NOMO-1 treated with dmso at 0.1 percent for 144 hours (cell line): ENCODE results near the gene ANKRD33B.
"Not testable (repeated sequence)": the region's sequence is repeated elsewhere in the genome, so short reads cannot be mapped to it uniquely, and the experiment has no call there.

Experiments
- DNase-seq: peaks from one replicate; lab custom pipeline; 2025; ENCODE audit not compliant: unreplicated experiment; lab: John Stamatoyannopoulos, UW

The ANKRD33B gene

GRCh38 chr5:10633271-10634049, 69.6 kb downstream of the ANKRD33B start:
- DNase-seq: no peak

DNA sequence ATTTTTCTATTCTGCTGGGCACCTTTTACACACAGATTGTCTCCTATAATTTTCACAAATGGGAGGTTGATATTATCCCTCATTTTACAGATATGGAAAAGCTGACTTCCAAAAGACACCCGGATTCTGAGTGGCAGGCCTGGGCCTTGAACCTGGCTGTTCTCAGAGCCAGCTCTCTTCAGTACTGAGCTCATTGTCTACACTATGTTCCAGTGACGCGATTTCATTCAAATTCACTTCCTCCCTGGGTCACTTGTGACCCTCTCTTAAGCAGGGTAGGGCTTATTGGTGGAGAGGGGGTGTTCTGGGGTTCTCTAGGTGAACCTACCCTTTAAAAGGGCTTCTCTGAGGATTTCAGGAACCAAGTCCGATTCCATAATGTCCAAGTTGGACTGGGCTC, 70.2 kb downstream of the ANKRD33B start:
- DNase-seq: no peak

GRCh38 chr5:10634562-10634961, 70.7 kb downstream of the ANKRD33B start:
- DNase-seq: no peak

GRCh38 chr5:10635257-10635866, 71.5 kb downstream of the ANKRD33B start:
- DNase-seq: peak; percentile 95

- no peak for DNase-seq
Observed at GRCh38 chr5:10635867-10636350, 72.0 kb downstream of the ANKRD33B start.

- DNase-seq: no peak
Observed at GRCh38 chr5:10636363-10637142, 72.7 kb downstream of the ANKRD33B start.

DNA sequence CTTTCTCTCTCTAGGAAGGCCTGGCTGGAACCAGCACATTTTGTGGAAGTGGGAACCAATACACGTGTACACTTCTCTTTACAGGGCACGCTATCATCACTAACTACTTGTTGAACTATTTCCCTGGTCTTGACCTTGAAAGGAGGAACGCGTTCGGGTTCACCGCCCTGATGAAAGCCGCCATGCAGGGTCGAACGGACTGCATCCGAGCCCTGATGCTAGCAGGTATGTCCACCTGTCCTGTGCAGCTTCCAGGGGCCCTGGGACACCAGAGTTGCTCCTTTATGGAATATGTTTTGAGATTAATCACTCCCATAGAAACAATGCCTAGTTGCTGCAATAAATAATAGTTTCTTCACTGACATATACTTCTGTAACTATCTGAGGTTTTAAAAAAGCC, 74.1 kb downstream of the ANKRD33B start:
- no peak for DNase-seq

DNA sequence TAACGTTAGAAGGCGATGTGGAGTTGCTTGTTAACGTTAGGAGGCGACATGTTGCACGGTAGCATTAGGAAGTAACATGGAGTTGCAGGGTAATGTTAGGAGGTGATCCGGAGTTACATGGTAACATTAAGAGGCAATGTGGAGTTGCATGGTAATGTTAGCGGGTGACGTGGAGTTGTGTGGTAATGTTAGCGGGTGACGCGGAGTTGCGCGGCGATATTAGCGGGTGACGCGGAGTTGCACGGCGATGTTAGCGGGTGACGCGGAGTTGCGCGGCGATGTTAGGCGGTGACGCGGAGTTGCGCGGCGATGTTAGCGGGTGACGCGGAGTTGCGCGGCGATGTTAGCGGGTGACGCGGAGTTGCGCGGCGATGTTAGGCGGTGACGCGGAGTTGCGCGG, 74.9 kb downstream of the ANKRD33B start:
- not testable (repeated sequence) for DNase-seq

DNA sequence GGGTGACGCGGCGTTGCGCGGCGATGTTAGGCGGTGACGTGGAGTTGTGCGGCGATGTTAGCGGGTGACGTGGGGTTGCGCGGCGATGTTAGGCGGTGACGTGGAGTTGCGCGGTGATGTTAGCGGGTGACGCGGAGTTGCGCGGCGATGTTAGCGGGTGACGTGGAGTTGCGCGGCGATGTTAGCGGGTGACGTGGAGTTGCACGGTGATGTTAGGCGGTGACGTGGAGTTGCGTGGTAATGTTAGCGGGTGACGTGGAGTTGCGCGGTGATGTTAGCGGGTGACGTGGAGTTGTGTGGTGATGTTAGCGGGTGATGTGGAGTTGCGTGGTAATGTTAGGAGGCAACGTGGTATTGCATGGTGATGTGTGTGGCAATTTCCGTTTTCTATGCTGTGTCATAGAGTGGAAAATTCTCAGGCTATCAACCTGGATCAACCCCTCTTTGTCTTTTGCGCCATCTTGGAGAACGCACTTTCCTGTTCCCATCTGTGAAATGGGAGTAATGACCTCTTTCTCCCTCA, 76.0 kb downstream of the ANKRD33B start:
- no peak for DNase-seq

GRCh38 chr5:10642367-10642766, 78.5 kb downstream of the ANKRD33B start:
- no peak for DNase-seq

DNA sequence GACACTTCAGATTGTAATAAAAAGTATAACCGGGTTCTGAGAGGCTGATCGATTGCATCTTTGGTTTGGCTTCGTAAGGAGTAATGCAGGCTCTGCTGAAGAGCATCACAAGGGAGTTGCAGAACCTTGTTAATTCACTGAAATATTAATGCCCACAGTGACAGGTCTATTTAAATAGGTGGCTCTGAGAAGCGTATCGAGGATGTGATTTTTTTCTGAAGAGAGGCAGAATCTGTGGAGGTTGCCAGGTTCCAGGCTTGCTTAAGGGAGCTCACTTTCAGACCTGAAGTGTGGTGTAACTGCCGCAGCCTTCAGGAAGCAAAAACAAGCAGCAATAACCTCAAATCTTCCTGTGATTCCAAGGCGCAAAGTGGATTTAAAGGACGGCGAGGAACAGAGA, 80.3 kb downstream of the ANKRD33B start:
- DNase-seq: no peak

DNA sequence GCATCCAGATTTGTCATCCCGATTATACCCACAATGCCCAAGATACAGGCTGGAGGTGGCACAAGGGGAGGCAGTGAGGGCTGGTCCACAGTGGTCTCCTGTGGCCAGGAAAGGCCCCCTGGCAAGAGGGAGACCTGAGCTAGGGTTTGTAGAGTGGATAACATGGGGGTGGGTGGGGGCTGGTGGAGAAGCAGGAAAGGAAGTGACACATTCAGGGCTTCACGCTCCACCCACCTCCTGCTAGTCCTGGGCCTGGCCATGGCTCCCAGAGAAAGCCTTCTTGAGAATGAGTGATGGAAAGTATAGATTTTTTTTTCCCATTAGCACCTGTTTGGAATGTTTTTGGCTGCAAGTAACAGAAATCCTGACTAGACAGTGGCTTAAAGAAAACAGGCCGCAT, 81.3 kb downstream of the ANKRD33B start:
- DNase-seq: no peak

- DNase-seq: no peak
Observed at GRCh38 chr5:10645671-10646070, 81.8 kb downstream of the ANKRD33B start.

DNA sequence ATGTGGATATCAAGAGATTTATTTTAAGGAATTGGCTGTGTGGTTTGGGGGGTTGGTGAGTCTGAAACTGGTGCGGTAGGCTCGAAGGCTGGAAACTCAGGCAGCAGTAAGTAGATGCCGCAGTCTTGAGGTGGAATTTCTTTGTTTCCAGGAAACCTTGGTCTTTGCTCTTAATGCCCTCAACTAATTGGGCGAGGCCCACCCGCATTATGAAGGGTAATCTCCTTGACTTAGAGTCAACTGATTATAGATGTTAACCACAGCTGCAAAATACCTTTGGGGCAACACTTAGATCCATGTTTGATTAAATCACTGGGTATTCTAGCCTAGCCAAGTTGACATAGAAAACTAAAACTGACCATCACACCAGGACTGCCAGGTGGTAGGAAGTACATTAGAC, 83.8 kb downstream of the ANKRD33B start:
- DNase-seq: no peak

- no peak for DNase-seq
Observed at GRCh38 chr5:10648806-10649665, 85.2 kb downstream of the ANKRD33B start.

DNA sequence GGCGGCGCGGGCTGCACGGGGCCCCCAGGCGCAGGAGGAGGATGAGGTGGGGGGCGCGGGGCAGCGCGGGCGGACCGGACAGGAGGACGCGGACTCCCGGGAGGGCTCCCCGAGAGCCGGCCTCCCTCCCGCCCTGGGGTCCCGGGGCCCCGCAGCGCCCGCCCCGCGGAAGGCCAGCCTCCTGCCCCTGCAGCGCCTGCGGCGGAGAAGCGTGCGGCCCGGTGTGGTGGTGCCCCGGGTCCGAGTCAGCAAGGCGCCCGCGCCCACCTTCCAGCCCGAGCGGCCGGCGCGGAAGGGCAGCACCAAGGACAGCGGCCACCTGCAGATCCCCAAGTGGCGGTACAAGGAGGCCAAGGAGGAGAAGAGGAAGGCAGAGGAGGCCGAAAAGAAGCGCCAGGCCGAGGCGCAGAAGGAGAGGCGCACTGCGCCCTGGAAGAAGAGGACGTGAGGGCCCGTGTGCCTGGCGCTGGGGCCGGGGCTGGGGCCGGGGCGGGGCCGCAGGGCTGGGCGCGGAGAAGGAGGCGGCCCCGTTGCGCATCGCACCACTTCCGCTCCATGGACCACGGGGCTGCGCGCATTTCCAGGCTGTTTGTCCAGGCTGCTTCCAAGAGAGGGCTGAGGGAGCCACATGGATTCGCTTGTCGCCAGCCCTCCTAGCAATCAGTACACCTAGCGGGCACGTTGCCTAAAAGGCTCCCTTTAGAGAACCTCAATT, 86.0 kb downstream of the ANKRD33B start:
- no peak for DNase-seq

DNA sequence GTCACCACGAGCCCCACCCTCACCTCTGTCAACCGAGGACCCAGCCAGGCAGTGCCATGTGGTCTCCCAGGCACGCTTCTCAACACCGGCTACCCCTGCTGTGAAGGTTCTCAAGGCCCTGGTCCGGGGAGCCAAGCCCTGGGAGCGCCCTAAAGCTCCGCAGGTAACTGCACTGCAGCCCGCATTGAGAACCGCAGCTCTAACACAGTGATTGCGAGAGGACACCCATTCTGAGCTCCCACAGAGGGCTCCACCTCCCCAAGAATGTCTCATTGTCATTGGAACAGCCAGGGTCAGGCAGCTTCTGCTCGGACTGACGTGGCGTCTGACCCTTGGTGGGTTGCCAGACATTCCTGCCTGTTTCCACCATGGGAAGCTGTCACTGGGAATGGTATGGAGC, 88.3 kb downstream of the ANKRD33B start:
- no peak for DNase-seq

GRCh38 chr5:10652606-10653005, 88.7 kb downstream of the ANKRD33B start:
- DNase-seq: no peak

GRCh38 chr5:10653043-10653442, 89.2 kb downstream of the ANKRD33B start:
- DNase-seq: no peak
